Endothelial cell of umbilical vein (primary cell): Measurements from ENCODE around the gene TNFRSF19. TPM values are rescaled to one million over a fixed set of nuclear protein-coding genes. Genes with fewer than 3 reads are reported as not detected.

ENCODE experiments used
- BruUV-seq: library from RNA; stranded (reverse); fragments of 400-500 nt; replicated peaks from 2 replicates; lab custom pipeline; 2021; lab: Mats Ljungman, UMichigan
- CTCF ChIA-PET: fragments of 300-600, 350-600 bp; sonication (Branson Sonifier 250); formaldehyde crosslinking; loops from one replicate; lab custom pipeline; 2021; ENCODE audit warnings: antibody characterized with exemption, inconsistent platforms; lab: Charles Lee
- POLR2A ChIA-PET: fragments of 300-600, 350-600 bp; sonication (Branson Sonifier 250); formaldehyde crosslinking; loops from one replicate; lab custom pipeline; 2021; ENCODE audit warnings: antibody characterized with exemption, inconsistent platforms; lab: Charles Lee
- DNase-seq: peaks from one replicate; pipeline ENCODE4 v3.0.0-alpha.2; 2011; ENCODE audit warnings: low read depth, low spot score
- FAIRE-seq: peaks from 2 replicates; lab custom pipeline; 2011; peaks lifted over from hg19 to GRCh38; lab: Jason Lieb, UNC
- H2AFZ ChIP-seq: 2 replicates; pipeline ENCODE4 v1.6.0; 2012; ENCODE audit warnings: low read depth, low read length, control low read depth, inconsistent platforms
- H3K27ac ChIP-seq: 2 replicates; pipeline ENCODE4 v1.5.1; 2011; ENCODE audit warnings: low read depth, mild to moderate bottlenecking, control low read depth, low read length, moderate library complexity; ENCODE audit not compliant: insufficient read depth
- H3K27me3 ChIP-seq, 2 experiments: 2 replicates each; pipeline versions ENCODE4 v1.6.0 to v1.6.1; 2011; ENCODE audit warnings: low read length in 2 of 2, mixed read lengths in 1 of 2; ENCODE audit not compliant: control insufficient read depth in 2 of 2, insufficient read depth in 2 of 2
- H3K36me3 ChIP-seq, 2 experiments: 2 replicates in 1 of 2; 3 replicates in 1 of 2; pipeline ENCODE4 v1.5.1; 2011; ENCODE audit warnings: low read length in 2 of 2, mild to moderate bottlenecking in 1 of 2, moderate library complexity in 1 of 2; ENCODE audit not compliant: control insufficient read depth in 2 of 2, insufficient read depth in 2 of 2; ENCODE audit errors: extremely low read depth in 1 of 2
- H3K4me1 ChIP-seq: 3 replicates; pipeline ENCODE4 v1.5.1; 2011; ENCODE audit warnings: mild to moderate bottlenecking, low read length; ENCODE audit not compliant: control insufficient read depth, insufficient read depth; ENCODE audit errors: extremely low read depth
- H3K4me2 ChIP-seq: 2 replicates; pipeline ENCODE4 v1.6.1; 2011; ENCODE audit warnings: low read length, control low read depth, mixed read lengths; ENCODE audit not compliant: insufficient read depth
- H3K4me3 ChIP-seq, 3 experiments: fragments of 200-600 bp in 1 of 3; sonication (generic), shearing (Covaris generic) in 1 of 3; replicated peaks in 1 of 3; 2 replicates each; pipeline ENCODE4 v1.5.1; 2011 to 2016; ENCODE audit warnings: control low read depth in 3 of 3, low read length in 3 of 3, mild to moderate bottlenecking in 2 of 3, inconsistent platforms in 1 of 3, low read depth in 1 of 3, moderate library complexity in 1 of 3; ENCODE audit not compliant: insufficient read depth in 1 of 3
- H3K79me2 ChIP-seq: 2 replicates; pipeline ENCODE4 v1.6.0; 2012; ENCODE audit warnings: low read length, inconsistent platforms; ENCODE audit not compliant: control insufficient read depth, insufficient read depth
- H3K9ac ChIP-seq: replicated peaks from 2 replicates; pipeline ENCODE3; 2011; ENCODE audit warnings: low read length, control low read depth; ENCODE audit not compliant: insufficient read depth; ENCODE audit errors: extremely low read depth
- H3K9me1 ChIP-seq: replicated peaks from 3 replicates; pipeline ENCODE4 v1.6.0; 2011; ENCODE audit warnings: mild to moderate bottlenecking, low read length; ENCODE audit not compliant: control insufficient read depth, insufficient read depth; ENCODE audit errors: extremely low read depth
- H3K9me3 ChIP-seq: replicated peaks from 2 replicates; pipeline ENCODE4 v1.5.1; 2012; ENCODE audit warnings: low read length, inconsistent platforms; ENCODE audit not compliant: control insufficient read depth, insufficient read depth
- H4K20me1 ChIP-seq: replicated peaks from 2 replicates; pipeline ENCODE3; 2011; ENCODE audit warnings: mild to moderate bottlenecking, low read length; ENCODE audit not compliant: control insufficient read depth, insufficient read depth; ENCODE audit errors: extremely low read depth
- EZH2 ChIP-seq: IDR thresholded peaks from 2 replicates; pipeline ENCODE4 v1.6.1; 2012; ENCODE audit warnings: borderline replicate concordance, low read depth, mild to moderate bottlenecking, moderate library complexity, low read length, inconsistent platforms; ENCODE audit not compliant: severe bottlenecking
- FOS ChIP-seq: IDR thresholded peaks from 2 replicates; pipeline ENCODE4 v1.6.1; 2011; ENCODE audit warnings: mild to moderate bottlenecking, low read length, moderate library complexity, borderline replicate concordance; ENCODE audit not compliant: insufficient read depth
- JUN ChIP-seq: IDR thresholded peaks from 2 replicates; pipeline ENCODE4 v1.6.1; 2011; ENCODE audit warnings: borderline replicate concordance, low read depth; ENCODE audit not compliant: insufficient read length, insufficient read depth
- MYC ChIP-seq: IDR thresholded peaks from one replicate; pipeline ENCODE4 v1.6.1; 2011; ENCODE audit warnings: mild to moderate bottlenecking, low read depth, low read length
- POLR2A ChIP-seq: IDR thresholded peaks from 2 replicates; pipeline ENCODE4 v1.6.1; 2012; ENCODE audit warnings: low read depth, mild to moderate bottlenecking, control low read depth, low read length
- POLR2AphosphoS5 ChIP-seq: IDR thresholded peaks from 2 replicates; pipeline ENCODE4 v1.6.1; 2012; ENCODE audit warnings: low read depth, mild to moderate bottlenecking, control low read depth, low read length, moderate library complexity; ENCODE audit not compliant: insufficient read depth
- dilution Hi-C: fragments of 300-500 bp; cut with MboI; formaldehyde crosslinking; loops from one replicate; pipeline ENCODE4 v1.15.0; 2019; ENCODE audit warnings: low sequenced_read_pairs; ENCODE audit not compliant: extremely low pct_ligation_motif_present
- intact Hi-C: fragments of 100-400 bp; cut with micrococcal nuclease; formaldehyde crosslinking; loops from one replicate; pipeline ENCODE4 v1.10.0; 2022
- polyA plus RNA-seq, 4 experiments: library from polyadenylated mRNA; depleted of rRNA in 3 of 4; stranded (reverse) in 3 of 4; unstranded in 1 of 4; fragments of >200 nt; gene quantifications; 2 replicates each; pipeline versions ENCODE4 v1.2.1 to v1.2.3, GENCODE V29; 2011 to 2012; ENCODE audit warnings: missing spikeins in 1 of 4
- total RNA-seq: library from RNA; stranded (reverse); gene quantifications from 2 replicates; pipeline ENCODE4 v1.2.3, GENCODE V29; 2021
- TF ChIP-seq, protein P1 (sequence below): IDR thresholded peaks from 2 replicates; pipeline ENCODE4 v1.6.1; 2011; ENCODE audit not compliant: insufficient read depth, insufficient read length
- TF ChIP-seq, protein P2 (sequence below), 2 donors: IDR thresholded peaks; 1 replicate in 1 of 2; 2 replicates in 1 of 2; pipeline ENCODE4 v1.5.1; 2011; ENCODE audit warnings: low read length in 2 of 2, mild to moderate bottlenecking in 2 of 2, moderate library complexity in 2 of 2, control low read depth in 1 of 2, inconsistent platforms in 1 of 2, low read depth in 1 of 2; ENCODE audit not compliant: insufficient read depth in 1 of 2; ENCODE audit errors: extremely low read depth in 1 of 2

The TNFRSF19 gene
- total and polyA plus RNA-seq, 2 donors (not counting 3 experiments of a cell fraction or from before 2014, with no cell fraction given): 0.23 to 0.29 TPM

GRCh38 chr13:23575632-23576031 is 5.4 kb downstream of the TNFRSF19 start:
- Histone ChIP-seq H3K4me3 (no peak overlapping the region), H3K27me3 (peaks cover 32 to 46% of the 10 kb centered on the region in 2 experiments), H3K4me1 (peaks cover 13% of the 10 kb centered on the region), H3K4me2 (no peak overlapping the region), H3K27ac (no peak overlapping the region), H3K36me3 (no peaks in the 10 kb centered on the region), H2AFZ (no peak overlapping the region), H3K9me1 (no peaks in the 10 kb centered on the region), H3K79me2 (no peaks in the 10 kb centered on the region), H3K9me3 (no peaks in the 10 kb centered on the region), H3K9ac (no peak overlapping the region), H4K20me1 (peaks cover 1% of the 10 kb centered on the region)
- dilution Hi-C loops (no loop called here), intact Hi-C loops (loop anchor here (5.0 kb wide), 3 partner anchors 132 to 312 kb away; partner anchors contain the start of gene MIPEP)
- DNase-seq: no peak
- POLR2A ChIA-PET: no interaction called here
- no peak for FAIRE-seq
- CTCF ChIA-PET: interaction anchor here (1.0 kb wide), 1 partner anchor 132 kb away, joined by 3 read pairs; no protein-coding TSS in a partner anchor
- BruUV-seq: no TSS peak
- no peak for TF ChIP-seq POLR2AphosphoS5
- no peak for TF ChIP-seq FOS
- TF ChIP-seq, protein P1, sequence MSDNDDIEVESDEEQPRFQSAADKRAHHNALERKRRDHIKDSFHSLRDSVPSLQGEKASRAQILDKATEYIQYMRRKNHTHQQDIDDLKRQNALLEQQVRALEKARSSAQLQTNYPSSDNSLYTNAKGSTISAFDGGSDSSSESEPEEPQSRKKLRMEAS: no peak
- TF ChIP-seq POLR2A: no peak
- no peak for TF ChIP-seq JUN
- TF ChIP-seq, protein P2, sequence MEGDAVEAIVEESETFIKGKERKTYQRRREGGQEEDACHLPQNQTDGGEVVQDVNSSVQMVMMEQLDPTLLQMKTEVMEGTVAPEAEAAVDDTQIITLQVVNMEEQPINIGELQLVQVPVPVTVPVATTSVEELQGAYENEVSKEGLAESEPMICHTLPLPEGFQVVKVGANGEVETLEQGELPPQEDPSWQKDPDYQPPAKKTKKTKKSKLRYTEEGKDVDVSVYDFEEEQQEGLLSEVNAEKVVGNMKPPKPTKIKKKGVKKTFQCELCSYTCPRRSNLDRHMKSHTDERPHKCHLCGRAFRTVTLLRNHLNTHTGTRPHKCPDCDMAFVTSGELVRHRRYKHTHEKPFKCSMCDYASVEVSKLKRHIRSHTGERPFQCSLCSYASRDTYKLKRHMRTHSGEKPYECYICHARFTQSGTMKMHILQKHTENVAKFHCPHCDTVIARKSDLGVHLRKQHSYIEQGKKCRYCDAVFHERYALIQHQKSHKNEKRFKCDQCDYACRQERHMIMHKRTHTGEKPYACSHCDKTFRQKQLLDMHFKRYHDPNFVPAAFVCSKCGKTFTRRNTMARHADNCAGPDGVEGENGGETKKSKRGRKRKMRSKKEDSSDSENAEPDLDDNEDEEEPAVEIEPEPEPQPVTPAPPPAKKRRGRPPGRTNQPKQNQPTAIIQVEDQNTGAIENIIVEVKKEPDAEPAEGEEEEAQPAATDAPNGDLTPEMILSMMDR (IDR thresholded peaks at IDR 0.05; ENCODE audit: extremely low read depth in 1 of 2, insufficient read depth in 1 of 2, low read depth in 1 of 2, low read length in 2 of 2): no peak
- TF ChIP-seq EZH2: no peak
- TF ChIP-seq MYC: no peak
